Esophagus muscularis mucosa (tissue), 4 donors: ENCODE results near the gene AKAP10. TPM values are rescaled to one million over a fixed set of nuclear protein-coding genes. Genes with fewer than 3 reads are reported as not detected.
A peak's percentile ranks its signal among the peaks of the same experiment; 100 is the strongest.

Experiments used
- DNase-seq: peaks from one replicate; pipeline ENCODE4 v3.0.0-alpha.2; 2017; ENCODE audit errors: extremely low spot score
- H3K27ac ChIP-seq, 4 donors: fragments of 200-600 bp; sonication (generic); replicated peaks in 1 of 4; 1 replicate in 3 of 4; 2 replicates in 1 of 4; pipeline ENCODE4 v1.5.1; 2016 to 2019; ENCODE audit warnings: mild to moderate bottlenecking in 1 of 4
- H3K27me3 ChIP-seq, 4 donors: fragments of 200-600 bp; sonication (generic); one replicate each; pipeline versions ENCODE4 v1.5.1 to v1.6.0; 2016 to 2019
- H3K36me3 ChIP-seq, 4 donors: fragments of 200-600 bp; sonication (generic); one replicate each; pipeline ENCODE4 v1.5.1; 2016 to 2019
- H3K4me1 ChIP-seq, 4 donors: fragments of 200-600 bp; sonication (generic); one replicate each; pipeline ENCODE4 v1.5.1; 2016 to 2019
- H3K4me3 ChIP-seq, 4 donors: fragments of 200-600 bp; sonication (generic); 1 replicate in 2 of 4; 2 replicates in 2 of 4; pipeline ENCODE4 v1.5.1; 2016 to 2019; ENCODE audit warnings: mild to moderate bottlenecking in 4 of 4, moderate library complexity in 1 of 4
- H3K9me3 ChIP-seq, 4 donors: fragments of 200-600 bp; sonication (generic); 1 replicate in 3 of 4; 2 replicates in 1 of 4; pipeline ENCODE4 v1.5.1; 2016 to 2019
- CTCF ChIP-seq, 3 experiments: fragments of 200-600 bp in 2 of 3; fragments of 450-650 bp in 1 of 3; sonication (generic) in 2 of 3; IDR thresholded peaks; one replicate each; pipeline ENCODE4 v1.5.1; 2017 to 2019; ENCODE audit warnings: antibody characterized with exemption in 3 of 3, mild to moderate bottlenecking in 2 of 3, moderate library complexity in 1 of 3
- EP300 ChIP-seq: sonication (generic); formaldehyde crosslinking; IDR thresholded peaks from one replicate; pipeline ENCODE4 v1.6.1; 2017; ENCODE audit warnings: antibody characterized with exemption
- POLR2A ChIP-seq: fragments of 450-650 bp; IDR thresholded peaks from one replicate; pipeline ENCODE4 v1.6.1; 2017; ENCODE audit warnings: antibody characterized with exemption, moderate library complexity, mild to moderate bottlenecking, low read depth
- POLR2AphosphoS5 ChIP-seq, 2 donors: sonication (generic); formaldehyde crosslinking; IDR thresholded peaks; one replicate each; pipeline ENCODE4 v1.6.1; 2017; ENCODE audit warnings: antibody characterized with exemption in 2 of 2
- WGBS: methylation state at CpG from one replicate; pipeline ENCODE4 v1.1.5; 2018; 5-methylcytosine and 5-hydroxymethylcytosine counted together
- intact Hi-C: fragments of 100-400 bp; cut with DNase I; formaldehyde crosslinking; loops from one replicate; pipeline ENCODE4 v1.15.1; 2023
- total RNA-seq, 4 donors: library from RNA; depleted of rRNA; stranded (reverse); fragments of >200 nt; gene quantifications; one replicate each; pipeline versions ENCODE4 v1.1.0 to v1.2.1, GENCODE V29; 2016

Gene AKAP10
- total RNA-seq, 4 donors from 2014 or later = 19.5 to 27.2 (median 23.2) TPM

GRCh38 chr17:19979917-19980770 is 2.5 kb upstream of the AKAP10 start:
- Histone ChIP-seq H3K36me3 (no peaks in the 10 kb centered on the region), H3K9me3 (no peaks in the 10 kb centered on the region), H3K4me1 (peaks cover 21 to 41% (median 33%) of the 10 kb centered on the region in 4 donors), H3K4me3 (peak overlapping the region in 1 of 4 donors; percentile 10), H3K27ac (peak overlapping the region in 1 of 4 donors; percentile 49), H3K27me3 (no peaks in the 10 kb centered on the region)
- DNase-seq = no peak
- intact Hi-C loops = no loop called here
- 66% methylated on average over 38 of the region's 43 CpGs for WGBS
- peak in 1 of 2 donors; percentile 23 for TF ChIP-seq POLR2AphosphoS5 (IDR thresholded peaks at IDR 0.05)
- no peak for TF ChIP-seq CTCF (IDR thresholded peaks at IDR 0.05)
- TF ChIP-seq EP300 = no peak
- no peak for TF ChIP-seq POLR2A

- no peaks in the 10 kb centered on the region for H3K36me3 ChIP-seq
- 91% methylated on average over 13 of the region's 13 CpGs for WGBS
- peaks cover 21 to 46% (median 36%) of the 10 kb centered on the region in 4 donors for H3K4me1 ChIP-seq
- intact Hi-C loops = no loop called here
- H3K9me3 ChIP-seq = no peaks in the 10 kb centered on the region
- no peak for DNase-seq
- TF ChIP-seq POLR2AphosphoS5 (IDR thresholded peaks at IDR 0.05) = no peak
- no peak for TF ChIP-seq CTCF (IDR thresholded peaks at IDR 0.05)
- TF ChIP-seq EP300 = no peak
- no peak for TF ChIP-seq POLR2A
- H3K27ac ChIP-seq = peak overlapping the region; percentile 85 to 94 (median 90)
- H3K27me3 ChIP-seq = no peaks in the 10 kb centered on the region
- peak overlapping the region in 3 of 4 donors; percentile 84 to 95 (median 91) for H3K4me3 ChIP-seq
Observed at GRCh38 chr17:19978805-19979211, 1.2 kb upstream of the AKAP10 start.

- intact Hi-C loops = no loop called here
- peaks cover 21 to 46% (median 36%) of the 10 kb centered on the region in 4 donors for H3K4me1 ChIP-seq
- TF ChIP-seq POLR2A (no peak), EP300 (no peak), POLR2AphosphoS5 (IDR thresholded peaks at IDR 0.05) (no peak), CTCF (IDR thresholded peaks at IDR 0.05) (no peak)
- peak overlapping the region; percentile 85 to 94 (median 90) for H3K27ac ChIP-seq
- no peaks in the 10 kb centered on the region for H3K9me3 ChIP-seq
- H3K36me3 ChIP-seq = no peaks in the 10 kb centered on the region
- 35% methylated on average over 13 of the region's 22 CpGs for WGBS
- DNase-seq = no peak
- no peaks in the 10 kb centered on the region for H3K27me3 ChIP-seq
- peak overlapping the region; percentile 79 to 95 (median 88) for H3K4me3 ChIP-seq
Observed at GRCh38 chr17:19978209-19978802, 678 bp upstream of the AKAP10 start.

GRCh38 chr17:19975601-19976000 is 2.0 kb downstream of the AKAP10 start:
- no peaks in the 10 kb centered on the region for H3K27me3 ChIP-seq
- intact Hi-C loops = no loop called here
- WGBS = 82% methylated on average over 3 of the region's 3 CpGs
- no peak overlapping the region for H3K27ac ChIP-seq
- peaks cover 0 to 20% (median 6%) of the 10 kb centered on the region in 4 donors for H3K36me3 ChIP-seq
- no peak overlapping the region for H3K4me3 ChIP-seq
- TF ChIP-seq EP300 (no peak), POLR2AphosphoS5 (IDR thresholded peaks at IDR 0.05) (no peak), POLR2A (no peak), CTCF (IDR thresholded peaks at IDR 0.05) (no peak)
- peaks cover 21 to 46% (median 36%) of the 10 kb centered on the region in 4 donors for H3K4me1 ChIP-seq
- no peaks in the 10 kb centered on the region for H3K9me3 ChIP-seq
- DNase-seq = no peak
